Dendritic cell treated with granulocyte-macrophage colony-stimulating factor and Interleukin-4, amounts not matched to agents 40 ng/mL and 50 ng/mL, for 4 days (primary cell): ENCODE results near the gene TOR2A.
"Not testable (repeated sequence)": the region's sequence is repeated elsewhere in the genome, so short reads cannot be mapped to it uniquely, and the experiment has no call there.

Experiments used
- H3K27ac Mint-ChIP-seq: one replicate; pipeline ENCODE4 v1.8.0; 2022; ENCODE audit warnings: mild to moderate bottlenecking, mixed read lengths
- H3K27me3 Mint-ChIP-seq: one replicate; pipeline ENCODE4 v1.8.0; 2022; ENCODE audit warnings: mild to moderate bottlenecking, mixed read lengths
- H3K36me3 Mint-ChIP-seq: one replicate; pipeline ENCODE4 v1.8.0; 2022; ENCODE audit warnings: low read depth, mixed read lengths
- H3K4me1 Mint-ChIP-seq: one replicate; pipeline ENCODE4 v1.8.0; 2022; ENCODE audit warnings: low read depth, mixed read lengths
- H3K4me3 Mint-ChIP-seq: one replicate; pipeline ENCODE4 v1.8.0; 2022; ENCODE audit warnings: mild to moderate bottlenecking, moderate library complexity, mixed read lengths
- H3K9me3 Mint-ChIP-seq: one replicate; pipeline ENCODE4 v1.8.0; 2022; ENCODE audit warnings: mixed read lengths
- intact Hi-C: fragments of 100-400 bp; cut with micrococcal nuclease; formaldehyde crosslinking; loops from one replicate; pipeline ENCODE4 v1.15.0; 2022

TOR2A gene

GRCh38 chr9:127734747-127735529 is at the start of gene TOR2A:
TSS of gene TOR2A (minus strand) at chr9:127735294. CDS start at chr9:127735270, 24 bp downstream.
- intact Hi-C loops = loop anchor here (1.0 to 10.0 kb wide), 6 partner anchors 20 to 210 kb away; partner anchors contain the start of genes PTRH1 and ST6GALNAC4
- peak within 1 kb of the TSS; percentile 86 for H3K27ac Mint-ChIP-seq
- peaks cover 64% of the 10 kb centered on the region for H3K36me3 Mint-ChIP-seq
- H3K4me3 Mint-ChIP-seq = peak within 1 kb of the TSS; percentile 82
- H3K9me3 Mint-ChIP-seq = no peaks in the 10 kb centered on the region
- H3K27me3 Mint-ChIP-seq = no peaks in the 10 kb centered on the region
- H3K4me1 Mint-ChIP-seq = peaks cover 20% of the 10 kb centered on the region

GRCh38 chr9:127783111-127784008 is 48.3 kb upstream of the TOR2A start:
- Mint-ChIP-seq H3K4me3 (no peak overlapping the region), H3K27me3 (no peaks in the 10 kb centered on the region), H3K36me3 (peaks cover 26% of the 10 kb centered on the region), H3K27ac (peak overlapping the region; percentile 85), H3K4me1 (peaks cover 77% of the 10 kb centered on the region), H3K9me3 (no peaks in the 10 kb centered on the region)
- intact Hi-C loops = loop anchor here (1.0 kb wide), 1 partner anchor 19 kb away; no protein-coding TSS in a partner anchor

DNA sequence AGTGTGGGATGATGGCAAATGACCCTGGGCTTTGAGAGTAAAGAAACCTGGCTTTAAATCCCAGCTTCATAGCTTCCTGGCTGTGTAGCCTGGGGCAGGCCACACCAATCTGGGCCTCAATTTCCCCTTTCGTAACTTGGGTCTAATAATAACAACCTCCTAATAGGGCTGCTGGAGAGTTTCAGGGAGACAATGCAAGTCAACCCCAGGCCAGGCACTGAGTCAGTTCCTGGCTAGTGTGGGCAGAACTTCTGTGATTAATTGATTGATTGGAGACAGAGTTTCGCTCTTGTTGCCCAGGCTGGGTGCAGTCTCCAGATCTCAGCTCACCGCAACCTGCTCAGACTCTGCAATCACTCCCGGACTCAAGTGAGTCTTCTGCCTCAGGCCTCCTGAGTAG is 46.7 kb upstream of the TOR2A start:
- Mint-ChIP-seq H3K4me3 (no peak overlapping the region), H3K27me3 (no peaks in the 10 kb centered on the region)

DNA sequence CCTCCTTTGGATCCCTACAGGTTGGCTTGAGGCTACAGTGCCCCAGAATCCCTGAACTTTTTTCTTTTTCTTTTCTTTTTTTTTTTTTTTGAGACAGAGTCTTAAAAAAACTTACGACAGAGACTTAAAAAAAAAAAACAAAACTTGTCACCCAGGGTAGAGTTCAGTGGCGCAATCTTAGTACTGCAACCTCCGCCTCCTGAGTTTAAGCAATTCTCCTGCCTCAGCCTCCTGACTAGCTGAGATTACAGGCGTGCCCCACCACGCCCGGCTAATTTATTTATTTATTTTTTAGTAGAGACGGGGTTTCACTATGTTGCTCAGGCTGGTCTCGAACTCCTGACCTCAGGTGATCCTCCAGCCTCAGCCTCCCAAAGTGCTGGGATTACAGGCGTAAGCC is 45.8 kb upstream of the TOR2A start:
- Mint-ChIP-seq H3K27ac (peak overlapping the region; percentile 64), H3K4me1 (peaks cover 79% of the 10 kb centered on the region)
- H3K4me3 Mint-ChIP-seq, intact Hi-C loops, H3K27me3 Mint-ChIP-seq, H3K36me3 Mint-ChIP-seq, H3K9me3 Mint-ChIP-seq: not testable (repeated sequence)

More for the DNA sequence above, 46.7 kb upstream of the TOR2A start:
- peaks cover 10% of the 10 kb centered on the region for H3K36me3 Mint-ChIP-seq
- intact Hi-C loops = no loop called here
- peak overlapping the region; percentile 27 for H3K27ac Mint-ChIP-seq
- H3K4me1 Mint-ChIP-seq = peaks cover 75% of the 10 kb centered on the region
- no peaks in the 10 kb centered on the region for H3K9me3 Mint-ChIP-seq

GRCh38 chr9:127780126-127780885 is 45.2 kb upstream of the TOR2A start:
- H3K4me1 Mint-ChIP-seq = peaks cover 79% of the 10 kb centered on the region
- H3K4me3 Mint-ChIP-seq = no peak overlapping the region
- intact Hi-C loops = no loop called here

DNA sequence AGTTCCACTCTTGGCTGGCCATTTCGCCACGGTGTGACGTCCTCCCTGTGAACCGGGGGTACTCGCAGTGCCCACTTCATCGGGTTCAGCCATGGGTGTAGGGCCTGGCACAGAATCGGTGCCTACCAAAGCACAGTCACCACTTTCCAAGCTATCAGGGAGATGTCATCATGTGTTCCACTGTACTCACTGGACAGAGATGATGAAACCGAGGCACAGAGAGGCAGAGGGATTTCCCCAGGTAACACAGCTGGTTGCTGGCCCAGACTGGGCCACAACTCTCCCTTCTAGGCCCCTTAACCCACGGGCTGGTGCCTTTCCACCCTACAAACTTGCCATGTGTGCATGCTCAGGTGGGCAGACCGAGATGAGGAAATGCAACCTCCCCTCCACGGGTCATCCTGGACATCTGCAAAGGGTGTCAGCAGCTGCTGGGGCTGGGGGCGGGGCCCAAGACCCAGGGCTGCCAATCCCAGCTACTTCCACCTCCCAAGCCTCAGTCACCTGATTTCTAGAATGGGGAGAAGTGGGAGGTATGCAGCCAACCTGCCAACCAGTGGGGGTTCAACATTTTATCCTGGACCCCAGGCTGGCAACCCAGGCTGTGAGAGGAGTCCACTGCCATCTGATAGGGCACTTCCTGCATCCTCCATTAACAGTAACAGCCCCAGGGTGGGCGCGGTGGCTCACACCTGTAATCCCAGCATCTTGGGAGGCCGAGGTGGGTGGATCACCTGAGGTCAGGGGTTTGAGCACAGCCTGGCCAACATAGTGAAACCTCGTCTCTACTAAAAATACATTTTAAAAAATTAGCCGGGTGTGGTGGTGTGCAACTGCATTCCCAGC is 44.3 kb upstream of the TOR2A start:
- Mint-ChIP-seq H3K36me3 (peaks cover 1% of the 10 kb centered on the region), H3K27me3 (no peaks in the 10 kb centered on the region), H3K4me3 (peak overlapping the region; percentile 70), H3K9me3 (no peaks in the 10 kb centered on the region), H3K27ac (peak overlapping the region; percentile 64), H3K4me1 (peaks cover 74% of the 10 kb centered on the region)
- intact Hi-C loops = no loop called here

More at GRCh38 chr9:127780126-127780885, 45.2 kb upstream of the TOR2A start:
- H3K36me3 Mint-ChIP-seq = no peaks in the 10 kb centered on the region
- H3K9me3 Mint-ChIP-seq = no peaks in the 10 kb centered on the region
- peak overlapping the region; percentile 64 for H3K27ac Mint-ChIP-seq
- no peaks in the 10 kb centered on the region for H3K27me3 Mint-ChIP-seq

GRCh38 chr9:127778280-127779135 is 43.4 kb upstream of the TOR2A start, which contains the start of gene SH2D3C:
TSS of gene SH2D3C (minus strand) at chr9:127778666. CDS start at chr9:127778627, 39 bp downstream.
- peaks cover 10% of the 10 kb centered on the region for H3K36me3 Mint-ChIP-seq
- peaks cover 74% of the 10 kb centered on the region for H3K4me1 Mint-ChIP-seq
- intact Hi-C loops = no loop called here
- peak within 1 kb of the TSS; percentile 64 for H3K27ac Mint-ChIP-seq
- H3K9me3 Mint-ChIP-seq = no peaks in the 10 kb centered on the region
- H3K27me3 Mint-ChIP-seq = no peaks in the 10 kb centered on the region
- peak within 1 kb of the TSS; percentile 71 for H3K4me3 Mint-ChIP-seq

GRCh38 chr9:127777368-127777980 is 42.4 kb upstream of the TOR2A start:
- peaks cover 69% of the 10 kb centered on the region for H3K4me1 Mint-ChIP-seq
- peaks cover 11% of the 10 kb centered on the region for H3K36me3 Mint-ChIP-seq
- intact Hi-C loops = no loop called here

GRCh38 chr9:127776924-127777289 is 41.8 kb upstream of the TOR2A start:
- intact Hi-C loops = no loop called here
- Mint-ChIP-seq H3K36me3 (peaks cover 11% of the 10 kb centered on the region), H3K27ac (peak overlapping the region; percentile 80), H3K4me3 (peak overlapping the region; percentile 71), H3K27me3 (no peaks in the 10 kb centered on the region), H3K4me1 (peaks cover 68% of the 10 kb centered on the region), H3K9me3 (no peaks in the 10 kb centered on the region)

More at GRCh38 chr9:127777368-127777980, 42.4 kb upstream of the TOR2A start:
- Mint-ChIP-seq H3K4me3 (peak overlapping the region; percentile 71), H3K9me3 (no peaks in the 10 kb centered on the region), H3K27me3 (no peaks in the 10 kb centered on the region), H3K27ac (peak overlapping the region; percentile 64)

DNA sequence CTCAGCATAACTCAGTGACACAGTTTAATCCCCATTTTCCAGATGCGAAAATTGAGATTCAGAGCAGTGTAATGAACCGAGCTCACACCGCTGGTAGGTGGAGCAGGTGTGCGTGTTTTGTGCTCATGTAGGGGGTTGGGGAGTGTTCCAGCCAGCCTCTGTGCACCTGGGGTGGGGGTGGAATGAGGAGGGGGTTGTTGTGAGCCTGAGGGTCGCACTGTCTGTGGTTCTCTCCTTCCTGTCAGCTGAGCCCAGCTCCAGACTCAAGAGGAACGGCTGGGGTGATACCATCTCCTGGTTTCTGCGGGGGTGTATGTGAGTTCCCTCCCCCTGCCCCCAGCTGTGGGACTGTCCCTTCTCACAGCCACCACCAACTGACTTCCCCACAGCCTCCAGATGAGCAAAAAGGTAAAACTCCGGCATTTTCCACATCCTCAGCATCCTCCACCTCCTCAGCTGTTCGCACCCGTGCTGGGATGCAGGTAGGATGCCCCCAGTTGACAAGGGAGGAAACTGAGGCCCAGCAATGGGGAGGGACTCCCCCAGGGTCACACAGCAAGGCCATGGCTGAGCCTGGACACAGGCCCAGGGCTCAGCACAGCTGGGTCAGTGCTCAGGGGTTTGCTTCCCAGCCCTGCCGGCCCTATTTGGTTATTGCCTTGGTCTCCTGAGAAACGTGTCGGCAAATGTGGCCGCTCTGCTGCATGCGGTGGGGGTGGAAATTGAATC is 41.3 kb upstream of the TOR2A start:
- intact Hi-C loops = no loop called here
- Mint-ChIP-seq H3K27ac (peak overlapping the region; percentile 80), H3K27me3 (no peaks in the 10 kb centered on the region), H3K4me3 (peak overlapping the region; percentile 71), H3K36me3 (peaks cover 11% of the 10 kb centered on the region), H3K9me3 (no peaks in the 10 kb centered on the region), H3K4me1 (peaks cover 67% of the 10 kb centered on the region)

DNA sequence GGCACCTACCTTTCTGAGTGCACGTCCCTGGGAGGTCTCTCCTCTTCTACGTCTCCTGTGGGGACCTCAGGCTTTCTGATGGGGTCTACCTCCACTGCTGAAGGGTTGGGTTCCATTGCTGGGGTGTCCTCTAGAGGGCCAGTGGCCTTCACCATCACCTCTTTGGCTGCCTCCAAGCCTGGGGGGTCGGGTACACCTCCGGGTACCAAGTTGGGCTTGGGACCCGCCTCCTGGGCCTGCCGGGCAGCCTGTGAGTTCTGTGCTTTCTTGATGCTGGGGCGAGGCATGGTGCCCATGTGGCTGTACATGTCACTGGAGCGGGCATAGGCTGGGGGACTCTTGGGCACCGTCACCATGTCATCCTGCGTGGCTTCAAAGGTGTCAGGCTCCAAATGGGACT is 38.9 kb upstream of the TOR2A start:
- peaks cover 19% of the 10 kb centered on the region for H3K36me3 Mint-ChIP-seq
- H3K4me3 Mint-ChIP-seq = no peak overlapping the region
- intact Hi-C loops = no loop called here
- H3K27me3 Mint-ChIP-seq = no peaks in the 10 kb centered on the region
- peak overlapping the region; percentile 38 for H3K27ac Mint-ChIP-seq
- H3K4me1 Mint-ChIP-seq = peaks cover 68% of the 10 kb centered on the region
- no peaks in the 10 kb centered on the region for H3K9me3 Mint-ChIP-seq
